Neural progenitor cell (in vitro differentiated cells): ENCODE results near the gene RPS15A. TPM values are rescaled to one million over a fixed set of nuclear protein-coding genes. Genes with fewer than 3 reads are reported as not detected.

Experiments
- DNase-seq: peaks from one replicate; pipeline ENCODE4 v3.0.0-alpha.2; 2016; ENCODE audit warnings: low spot score
- H2AFZ ChIP-seq: fragments of 200-600 bp; sonication (generic); replicated peaks from 2 replicates; pipeline ENCODE4 v1.6.1; 2016; ENCODE audit warnings: antibody characterized with exemption
- H3F3A ChIP-seq: fragments of 200-600 bp; sonication (generic); 2 replicates; pipeline ENCODE4 v1.6.1; 2016; ENCODE audit warnings: antibody characterized with exemption, low read depth
- H3K27ac ChIP-seq: fragments of 200-600 bp; sonication (generic); 2 replicates; pipeline ENCODE4 v1.5.1; 2016; ENCODE audit warnings: mild to moderate bottlenecking
- H3K27me3 ChIP-seq: fragments of 200-600 bp; sonication (generic); 2 replicates; pipeline ENCODE4 v1.6.1; 2016; ENCODE audit warnings: mild to moderate bottlenecking, moderate library complexity
- H3K36me3 ChIP-seq: fragments of 200-600 bp; sonication (generic); 2 replicates; pipeline ENCODE4 v1.5.1; 2016
- H3K4me1 ChIP-seq: fragments of 200-600 bp; sonication (generic); 2 replicates; pipeline ENCODE4 v1.6.1; 2016; ENCODE audit warnings: mixed run types
- H3K4me2 ChIP-seq: fragments of 200-600 bp; sonication (generic); 2 replicates; pipeline ENCODE4 v1.6.1; 2016
- H3K4me3 ChIP-seq: fragments of 200-600 bp; sonication (generic); 2 replicates; pipeline ENCODE4 v1.5.1; 2016
- H3K79me2 ChIP-seq: fragments of 200-600 bp; sonication (generic); 2 replicates; pipeline ENCODE4 v1.6.1; 2016; ENCODE audit warnings: low read depth
- H3K9ac ChIP-seq: fragments of 200-600 bp; sonication (generic); 2 replicates; pipeline ENCODE4 v1.6.1; 2016
- H3K9me3 ChIP-seq: fragments of 200-600 bp; sonication (generic); 2 replicates; pipeline ENCODE4 v1.5.1; 2016; ENCODE audit warnings: low read depth
- H4K20me1 ChIP-seq: fragments of 200-600 bp; sonication (generic); 2 replicates; pipeline ENCODE4 v1.6.1; 2016; ENCODE audit warnings: low read depth
- H3K27ac Mint-ChIP-seq: 3 replicates; pipeline ENCODE4 v1.8.0; 2021; ENCODE audit warnings: mixed read lengths
- H3K27me3 Mint-ChIP-seq: 2 replicates; pipeline ENCODE4 v1.8.0; 2022; ENCODE audit warnings: low read depth, mild to moderate bottlenecking, inconsistent platforms, moderate library complexity, mixed read lengths; ENCODE audit not compliant: insufficient read depth
- H3K36me3 Mint-ChIP-seq: 3 replicates; pipeline ENCODE4 v1.8.0; 2021; ENCODE audit warnings: mixed read lengths
- H3K4me1 Mint-ChIP-seq: 3 replicates; pipeline ENCODE4 v1.8.0; 2021; ENCODE audit warnings: mixed read lengths
- H3K4me3 Mint-ChIP-seq: 3 replicates; pipeline ENCODE4 v1.8.0; 2021; ENCODE audit warnings: mild to moderate bottlenecking, moderate library complexity, mixed read lengths
- H3K9me3 Mint-ChIP-seq: 3 replicates; pipeline ENCODE4 v1.8.0; 2020; ENCODE audit warnings: mixed read lengths
- EZH2 ChIP-seq: fragments of 200-600 bp; sonication (generic); IDR thresholded peaks from 2 replicates; pipeline ENCODE4 v1.6.1; 2017; ENCODE audit warnings: antibody characterized with exemption, mild to moderate bottlenecking, moderate library complexity
- EZH2phosphoT487 ChIP-seq: fragments of 200-600 bp; sonication (generic); IDR thresholded peaks from 2 replicates; pipeline ENCODE4 v1.6.1; 2017; ENCODE audit warnings: antibody characterized with exemption
- total RNA-seq: library from RNA; depleted of rRNA; stranded (reverse); fragments of >200 nt; gene quantifications from 2 replicates; pipeline ENCODE4 v1.2.3, GENCODE V29; 2015; ENCODE audit warnings: low replicate concordance
- TF ChIP-seq, protein P1 (sequence below): fragments of 200-600 bp; sonication (generic); IDR thresholded peaks from 2 replicates; pipeline ENCODE4 v1.5.1; 2017; ENCODE audit warnings: antibody characterized with exemption, mild to moderate bottlenecking

The RPS15A gene
- total RNA-seq, 1 donor from 2014 or later: 4,863 TPM

DNA sequence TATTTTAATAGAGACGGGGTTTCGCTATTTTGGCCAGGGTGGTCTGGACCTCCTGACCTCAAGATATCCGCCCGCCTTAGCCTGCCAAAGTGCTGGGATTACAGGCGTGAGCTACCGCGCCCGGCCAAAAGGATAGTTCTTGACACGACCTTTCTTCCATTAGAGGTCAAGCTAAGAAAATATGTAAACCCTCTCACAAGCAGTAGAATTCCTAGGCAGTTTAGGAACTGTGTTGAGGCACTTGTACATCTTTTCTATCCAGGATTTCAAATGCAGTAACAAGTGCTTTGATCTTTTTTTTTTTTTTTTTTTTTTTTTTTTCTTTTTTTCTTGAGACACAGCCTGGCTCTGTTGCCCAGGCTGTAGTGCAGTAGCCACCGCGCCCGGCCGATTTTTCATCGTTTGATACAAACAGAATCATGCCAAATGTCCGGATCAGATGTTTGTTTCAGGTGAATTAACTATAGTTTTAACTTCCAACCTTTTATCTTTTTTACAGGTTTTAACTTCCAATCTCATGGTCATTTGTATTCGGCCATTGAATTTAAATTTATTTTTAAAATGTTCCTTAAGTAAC is 12.7 kb upstream of the RPS15A start:
- Histone ChIP-seq H3K4me3 (no peak overlapping the region), H3K79me2 (peaks cover 59% of the 10 kb centered on the region), H4K20me1 (peaks cover 34% of the 10 kb centered on the region), H3F3A (peaks cover 38% of the 10 kb centered on the region), H3K36me3 (peaks cover 3% of the 10 kb centered on the region), H3K27ac (peak overlapping the region; percentile 54), H3K9ac (no peak overlapping the region), H3K4me1 (peaks cover 43% of the 10 kb centered on the region), H3K4me2 (no peak overlapping the region), H3K27me3 (no peaks in the 10 kb centered on the region), H2AFZ (no peak overlapping the region), H3K9me3 (no peaks in the 10 kb centered on the region)
- Mint-ChIP-seq H3K36me3 (peaks cover 3% of the 10 kb centered on the region), H3K9me3 (no peaks in the 10 kb centered on the region), H3K4me1 (peaks cover 60% of the 10 kb centered on the region), H3K27me3 (peaks cover 6% of the 10 kb centered on the region), H3K27ac (peak overlapping the region; percentile 52), H3K4me3 (peak overlapping the region; percentile 98)
- no peak for DNase-seq
- TF ChIP-seq EZH2phosphoT487 (no peak), EZH2 (no peak)
- TF ChIP-seq, protein P1, sequence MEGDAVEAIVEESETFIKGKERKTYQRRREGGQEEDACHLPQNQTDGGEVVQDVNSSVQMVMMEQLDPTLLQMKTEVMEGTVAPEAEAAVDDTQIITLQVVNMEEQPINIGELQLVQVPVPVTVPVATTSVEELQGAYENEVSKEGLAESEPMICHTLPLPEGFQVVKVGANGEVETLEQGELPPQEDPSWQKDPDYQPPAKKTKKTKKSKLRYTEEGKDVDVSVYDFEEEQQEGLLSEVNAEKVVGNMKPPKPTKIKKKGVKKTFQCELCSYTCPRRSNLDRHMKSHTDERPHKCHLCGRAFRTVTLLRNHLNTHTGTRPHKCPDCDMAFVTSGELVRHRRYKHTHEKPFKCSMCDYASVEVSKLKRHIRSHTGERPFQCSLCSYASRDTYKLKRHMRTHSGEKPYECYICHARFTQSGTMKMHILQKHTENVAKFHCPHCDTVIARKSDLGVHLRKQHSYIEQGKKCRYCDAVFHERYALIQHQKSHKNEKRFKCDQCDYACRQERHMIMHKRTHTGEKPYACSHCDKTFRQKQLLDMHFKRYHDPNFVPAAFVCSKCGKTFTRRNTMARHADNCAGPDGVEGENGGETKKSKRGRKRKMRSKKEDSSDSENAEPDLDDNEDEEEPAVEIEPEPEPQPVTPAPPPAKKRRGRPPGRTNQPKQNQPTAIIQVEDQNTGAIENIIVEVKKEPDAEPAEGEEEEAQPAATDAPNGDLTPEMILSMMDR: no peak

DNA sequence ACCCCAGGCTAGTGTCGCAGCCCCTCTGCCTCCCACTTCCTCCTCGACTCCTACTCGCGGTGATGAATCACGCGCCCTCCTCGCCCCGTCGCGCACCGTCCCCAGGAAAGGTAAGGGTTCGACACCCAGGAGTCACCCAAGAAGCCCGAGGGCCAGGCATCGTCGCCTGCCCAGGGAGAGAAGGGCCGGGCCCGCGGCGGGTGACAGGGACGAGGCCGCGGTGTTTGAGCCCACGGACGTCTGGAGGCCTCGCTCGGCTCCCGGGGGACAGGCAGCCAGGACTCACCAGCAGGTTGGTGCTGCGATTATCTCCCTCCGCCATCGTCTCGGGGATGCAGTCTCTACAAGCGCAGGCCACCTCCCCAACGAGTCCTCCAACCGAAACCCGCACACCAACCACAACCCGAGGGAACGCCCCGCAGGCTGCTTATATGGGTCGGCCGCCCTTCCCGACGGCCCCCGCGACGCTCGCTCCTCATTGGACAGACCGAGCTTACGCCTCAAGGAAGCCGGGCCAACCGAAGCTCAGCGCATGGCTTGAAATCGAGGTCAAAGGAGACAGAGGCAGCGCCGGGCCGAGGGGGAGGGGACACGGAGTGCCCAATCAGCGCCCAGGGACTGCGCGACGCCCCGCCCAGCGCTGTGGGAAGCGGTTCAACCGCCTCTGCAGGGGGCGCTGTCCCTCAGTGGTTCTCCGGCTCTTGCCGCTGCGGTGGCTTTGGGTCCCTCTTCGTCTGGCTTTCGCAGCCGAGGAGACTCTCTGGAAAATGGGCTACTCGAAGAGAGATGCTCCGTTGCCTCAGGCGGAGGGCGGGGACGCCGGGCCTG is 11.2 kb upstream of the RPS15A start, which contains the start of gene ARL6IP1:
ARL6IP1 (minus strand) TSS at position 405 of the 828 bp plus-strand sequence; CDS start at position 322, 83 bp downstream.
- H3K4me1 Mint-ChIP-seq: peaks cover 62% of the 10 kb centered on the region
- peak within 1 kb of the TSS; percentile 93 for H3K27ac ChIP-seq
- H3K4me3 Mint-ChIP-seq: peak within 1 kb of the TSS; percentile 98
- peaks cover 74% of the 10 kb centered on the region for H3K79me2 ChIP-seq
- peak within 1 kb of the TSS; percentile 98 for H3K27ac Mint-ChIP-seq
- peaks cover 48% of the 10 kb centered on the region for H3K4me1 ChIP-seq
- no peaks in the 10 kb centered on the region for H3K9me3 Mint-ChIP-seq
- TF ChIP-seq EZH2: no peak
- TF ChIP-seq, protein P1: peak; percentile 75
- H4K20me1 ChIP-seq: peaks cover 49% of the 10 kb centered on the region
- H3K4me3 ChIP-seq: peak within 1 kb of the TSS; percentile 78
- no peak within 1 kb of the TSS for H2AFZ ChIP-seq
- H3K36me3 ChIP-seq: peaks cover 14% of the 10 kb centered on the region
- peak; percentile 100 for DNase-seq
- peak within 1 kb of the TSS; percentile 92 for H3K4me2 ChIP-seq
- H3K27me3 ChIP-seq: no peaks in the 10 kb centered on the region
- H3K27me3 Mint-ChIP-seq: peaks cover 6% of the 10 kb centered on the region
- peaks cover 8% of the 10 kb centered on the region for H3K36me3 Mint-ChIP-seq
- peaks cover 35% of the 10 kb centered on the region for H3F3A ChIP-seq
- H3K9ac ChIP-seq: peak within 1 kb of the TSS; percentile 77
- no peaks in the 10 kb centered on the region for H3K9me3 ChIP-seq

DNA sequence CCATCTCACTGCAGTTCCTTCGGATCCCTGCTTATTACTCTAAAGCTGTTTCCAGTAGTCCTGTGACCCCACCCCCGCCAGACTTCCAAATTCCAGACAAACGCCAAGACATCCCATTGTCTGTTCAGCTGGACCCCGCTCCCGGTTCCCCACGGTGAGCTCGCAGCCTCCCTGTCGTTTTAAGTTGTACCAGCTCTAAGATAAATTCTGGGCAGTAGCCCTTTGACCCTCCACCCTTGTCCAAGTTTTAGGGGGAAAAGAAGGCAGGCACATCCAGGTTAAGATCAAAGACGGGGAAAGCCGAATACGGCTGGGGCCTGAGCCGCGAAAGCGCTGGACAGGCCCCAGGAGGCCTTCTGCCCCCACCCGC is 10.6 kb upstream of the RPS15A start:
- Histone ChIP-seq H3K27me3 (no peaks in the 10 kb centered on the region), H3F3A (peaks cover 41% of the 10 kb centered on the region), H3K4me2 (peak overlapping the region; percentile 92), H3K4me3 (peak overlapping the region; percentile 78), H3K4me1 (peaks cover 48% of the 10 kb centered on the region), H3K27ac (peak overlapping the region; percentile 68), H2AFZ (no peak overlapping the region), H4K20me1 (peaks cover 55% of the 10 kb centered on the region), H3K36me3 (peaks cover 20% of the 10 kb centered on the region), H3K9ac (peak overlapping the region; percentile 77), H3K79me2 (peaks cover 80% of the 10 kb centered on the region), H3K9me3 (no peaks in the 10 kb centered on the region)
- peak overlapping the region; percentile 98 for H3K4me3 Mint-ChIP-seq
- peak; percentile 73 for DNase-seq
- H3K36me3 Mint-ChIP-seq: peaks cover 12% of the 10 kb centered on the region
- no peak for TF ChIP-seq EZH2
- TF ChIP-seq, protein P1: no peak
- peaks cover 6% of the 10 kb centered on the region for H3K27me3 Mint-ChIP-seq
- peaks cover 58% of the 10 kb centered on the region for H3K4me1 Mint-ChIP-seq
- H3K9me3 Mint-ChIP-seq: no peaks in the 10 kb centered on the region
- peak overlapping the region; percentile 91 for H3K27ac Mint-ChIP-seq
